K562 (cell line): ENCODE data around the gene BBS1. TPM values are rescaled to one million over a fixed set of nuclear protein-coding genes. Genes with fewer than 3 reads are reported as not detected.

ENCODE experiments used
- CHCHD3 ChIP-seq: fragments of 250-450 bp; sonication (Bioruptor Pico); IDR thresholded peaks from 2 replicates; pipeline ENCODE4 v2.1.2; 2022; ENCODE audit warnings: mild to moderate bottlenecking
- GATAD2A ChIP-seq: fragments of 450-650 bp; IDR thresholded peaks from 2 replicates; pipeline ENCODE4 v1.6.1; 2017
- polyA plus RNA-seq, 8 experiments: library from polyadenylated mRNA; depleted of rRNA in 4 of 8; stranded (reverse) in 5 of 8; unstranded in 3 of 8; fragments of >200 nt; fragmentation: Nextera tagmentation in 2 of 8; fragmentation: Illumina TruSeq in 1 of 8; extraction: Ambion mirVana in 2 of 8; extraction: Trizol in 1 of 8; gene quantifications; 2 replicates each; pipeline versions ENCODE4 v1.2.1 to v1.2.3, GENCODE V29; 2011 to 2014; ENCODE audit warnings: inconsistent platforms in 1 of 8, missing spikeins in 1 of 8
- total RNA-seq, 7 experiments: library from RNA; depleted of rRNA in 6 of 7; stranded (reverse); fragments of >200 nt in 6 of 7; fragmentation: Illumina TruSeq in 2 of 7; extraction: Trizol in 2 of 7; gene quantifications; 2 replicates each; pipeline versions ENCODE4 v1.2.1 to v1.2.3, GENCODE V29; 2011 to 2021; ENCODE audit warnings: low replicate concordance in 1 of 7
- TF ChIP-seq, protein P1 (sequence below): fragments of 250-450 bp; sonication (Bioruptor Pico); IDR thresholded peaks from 2 replicates; pipeline ENCODE4 v1.8.0; 2022; ENCODE audit warnings: inconsistent platforms
- TF ChIP-seq, protein P2 (sequence below): fragments of 450-650 bp; IDR thresholded peaks from 2 replicates; pipeline ENCODE4 v1.6.1; 2018; ENCODE audit not compliant: partially characterized antibody
- TF ChIP-seq, protein P3 (sequence below): sonication (generic); formaldehyde crosslinking; IDR thresholded peaks from 2 replicates; pipeline ENCODE4 v1.8.0; 2022; ENCODE audit warnings: mild to moderate bottlenecking, missing genetic modification reagents

The BBS1 gene
- total and polyA plus RNA-seq, 9 of the 15 experiments (the other 6 are each of a cell fraction or from before 2014, with no cell fraction given): 9.0 to 19.8 (median 12.1) TPM

DNA sequence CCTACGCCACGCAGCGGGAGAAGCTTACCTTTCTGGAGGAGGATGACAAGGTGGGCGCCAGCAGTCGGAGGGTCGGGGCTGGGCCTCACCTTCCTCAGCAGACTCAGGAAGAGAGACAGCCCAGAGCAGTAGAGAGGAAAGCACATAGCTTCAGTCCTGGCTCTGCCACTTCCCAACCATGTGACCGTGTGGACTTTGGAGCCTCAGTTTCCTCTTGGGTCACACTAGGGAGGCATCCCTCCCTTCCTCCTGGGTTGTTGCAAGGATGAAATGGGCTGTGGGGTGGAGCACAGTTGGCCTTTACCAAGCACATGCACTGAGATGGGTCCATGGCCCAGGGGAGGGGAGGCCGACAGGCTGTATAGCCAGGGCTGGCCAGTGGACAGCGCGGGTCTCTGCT is 17.3 kb upstream of the BBS1 start (continued):
- TF ChIP-seq, protein P1, sequence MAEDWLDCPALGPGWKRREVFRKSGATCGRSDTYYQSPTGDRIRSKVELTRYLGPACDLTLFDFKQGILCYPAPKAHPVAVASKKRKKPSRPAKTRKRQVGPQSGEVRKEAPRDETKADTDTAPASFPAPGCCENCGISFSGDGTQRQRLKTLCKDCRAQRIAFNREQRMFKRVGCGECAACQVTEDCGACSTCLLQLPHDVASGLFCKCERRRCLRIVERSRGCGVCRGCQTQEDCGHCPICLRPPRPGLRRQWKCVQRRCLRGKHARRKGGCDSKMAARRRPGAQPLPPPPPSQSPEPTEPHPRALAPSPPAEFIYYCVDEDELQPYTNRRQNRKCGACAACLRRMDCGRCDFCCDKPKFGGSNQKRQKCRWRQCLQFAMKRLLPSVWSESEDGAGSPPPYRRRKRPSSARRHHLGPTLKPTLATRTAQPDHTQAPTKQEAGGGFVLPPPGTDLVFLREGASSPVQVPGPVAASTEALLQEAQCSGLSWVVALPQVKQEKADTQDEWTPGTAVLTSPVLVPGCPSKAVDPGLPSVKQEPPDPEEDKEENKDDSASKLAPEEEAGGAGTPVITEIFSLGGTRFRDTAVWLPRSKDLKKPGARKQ (CRISPR knock-in tag): no peak
- no peak for TF ChIP-seq CHCHD3 (CRISPR knock-in tag)
- TF ChIP-seq, protein P2, sequence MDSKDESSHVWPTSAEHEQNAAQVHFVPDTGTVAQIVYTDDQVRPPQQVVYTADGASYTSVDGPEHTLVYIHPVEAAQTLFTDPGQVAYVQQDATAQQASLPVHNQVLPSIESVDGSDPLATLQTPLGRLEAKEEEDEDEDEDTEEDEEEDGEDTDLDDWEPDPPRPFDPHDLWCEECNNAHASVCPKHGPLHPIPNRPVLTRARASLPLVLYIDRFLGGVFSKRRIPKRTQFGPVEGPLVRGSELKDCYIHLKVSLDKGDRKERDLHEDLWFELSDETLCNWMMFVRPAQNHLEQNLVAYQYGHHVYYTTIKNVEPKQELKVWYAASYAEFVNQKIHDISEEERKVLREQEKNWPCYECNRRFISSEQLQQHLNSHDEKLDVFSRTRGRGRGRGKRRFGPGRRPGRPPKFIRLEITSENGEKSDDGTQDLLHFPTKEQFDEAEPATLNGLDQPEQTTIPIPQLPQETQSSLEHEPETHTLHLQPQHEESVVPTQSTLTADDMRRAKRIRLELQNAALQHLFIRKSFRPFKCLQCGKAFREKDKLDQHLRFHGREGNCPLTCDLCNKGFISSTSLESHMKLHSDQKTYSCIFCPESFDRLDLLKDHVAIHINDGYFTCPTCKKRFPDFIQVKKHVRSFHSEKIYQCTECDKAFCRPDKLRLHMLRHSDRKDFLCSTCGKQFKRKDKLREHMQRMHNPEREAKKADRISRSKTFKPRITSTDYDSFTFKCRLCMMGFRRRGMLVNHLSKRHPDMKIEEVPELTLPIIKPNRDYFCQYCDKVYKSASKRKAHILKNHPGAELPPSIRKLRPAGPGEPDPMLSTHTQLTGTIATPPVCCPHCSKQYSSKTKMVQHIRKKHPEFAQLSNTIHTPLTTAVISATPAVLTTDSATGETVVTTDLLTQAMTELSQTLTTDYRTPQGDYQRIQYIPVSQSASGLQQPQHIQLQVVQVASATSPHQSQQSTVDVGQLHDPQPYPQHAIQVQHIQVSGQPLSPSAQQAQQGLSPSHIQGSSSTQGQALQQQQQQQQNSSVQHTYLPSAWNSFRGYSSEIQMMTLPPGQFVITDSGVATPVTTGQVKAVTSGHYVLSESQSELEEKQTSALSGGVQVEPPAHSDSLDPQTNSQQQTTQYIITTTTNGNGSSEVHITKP: no peak
- TF ChIP-seq, protein P3, sequence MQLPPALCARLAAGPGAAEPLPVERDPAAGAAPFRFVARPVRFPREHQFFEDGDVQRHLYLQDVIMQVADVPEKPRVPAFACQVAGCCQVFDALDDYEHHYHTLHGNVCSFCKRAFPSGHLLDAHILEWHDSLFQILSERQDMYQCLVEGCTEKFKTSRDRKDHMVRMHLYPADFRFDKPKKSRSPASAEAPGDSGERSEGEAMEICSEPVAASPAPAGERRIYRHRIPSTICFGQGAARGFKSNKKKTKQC: no peak
- TF ChIP-seq GATAD2A: no peak
